IPS-15b (cell line): ENCODE results near the gene TRIOBP.
"Not testable (repeated sequence)": the region's sequence is repeated elsewhere in the genome, so short reads cannot be mapped to it uniquely, and the experiment has no call there.

Source experiments
- H3K27me3 ChIP-seq: one replicate; pipeline ENCODE4 v1.6.1; 2013; ENCODE audit warnings: low read length; ENCODE audit not compliant: control insufficient read depth, insufficient read depth
- H3K36me3 ChIP-seq: one replicate; pipeline ENCODE4 v1.6.1; 2013; ENCODE audit warnings: low read length; ENCODE audit not compliant: control insufficient read depth, insufficient read depth
- H3K4me1 ChIP-seq: one replicate; pipeline ENCODE4 v1.6.1; 2013; ENCODE audit warnings: mild to moderate bottlenecking, low read length; ENCODE audit not compliant: control insufficient read depth, insufficient read depth
- H3K4me3 ChIP-seq: one replicate; pipeline ENCODE4 v1.5.1; 2013; ENCODE audit warnings: low read depth, low read length
- H3K9ac ChIP-seq: one replicate; pipeline ENCODE4 v1.6.1; 2013; ENCODE audit warnings: low read depth, mild to moderate bottlenecking, low read length
- H3K9me3 ChIP-seq: one replicate; pipeline ENCODE4 v1.6.1; 2013; ENCODE audit warnings: mild to moderate bottlenecking, low read length; ENCODE audit not compliant: control insufficient read depth, insufficient read depth

Gene TRIOBP

DNA sequence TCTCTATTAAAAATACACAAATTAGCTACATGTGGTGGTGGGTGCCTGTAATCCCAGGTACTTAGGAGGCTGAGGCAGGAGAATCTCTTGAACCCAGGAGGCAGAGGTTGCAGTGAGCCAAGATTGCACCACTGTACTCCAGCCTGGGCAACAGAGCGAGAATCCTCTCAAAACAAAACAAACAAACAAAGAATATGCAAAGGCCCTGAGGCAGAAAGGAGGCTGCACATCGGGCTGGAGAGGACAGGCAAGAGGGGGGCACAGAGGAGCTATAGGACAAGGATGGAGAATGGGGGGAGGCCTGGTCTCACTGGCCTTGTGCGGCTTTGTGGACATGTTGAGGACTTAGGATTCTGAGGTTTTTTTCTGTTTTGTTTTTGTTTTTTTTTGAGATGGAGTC is 8.4 kb downstream of the TRIOBP start:
- Histone ChIP-seq H3K9ac (no peak overlapping the region), H3K27me3 (no peaks in the 10 kb centered on the region), H3K4me1 (no peaks in the 10 kb centered on the region), H3K4me3 (no peak overlapping the region), H3K9me3 (no peaks in the 10 kb centered on the region), H3K36me3 (peaks cover 22% of the 10 kb centered on the region)

DNA sequence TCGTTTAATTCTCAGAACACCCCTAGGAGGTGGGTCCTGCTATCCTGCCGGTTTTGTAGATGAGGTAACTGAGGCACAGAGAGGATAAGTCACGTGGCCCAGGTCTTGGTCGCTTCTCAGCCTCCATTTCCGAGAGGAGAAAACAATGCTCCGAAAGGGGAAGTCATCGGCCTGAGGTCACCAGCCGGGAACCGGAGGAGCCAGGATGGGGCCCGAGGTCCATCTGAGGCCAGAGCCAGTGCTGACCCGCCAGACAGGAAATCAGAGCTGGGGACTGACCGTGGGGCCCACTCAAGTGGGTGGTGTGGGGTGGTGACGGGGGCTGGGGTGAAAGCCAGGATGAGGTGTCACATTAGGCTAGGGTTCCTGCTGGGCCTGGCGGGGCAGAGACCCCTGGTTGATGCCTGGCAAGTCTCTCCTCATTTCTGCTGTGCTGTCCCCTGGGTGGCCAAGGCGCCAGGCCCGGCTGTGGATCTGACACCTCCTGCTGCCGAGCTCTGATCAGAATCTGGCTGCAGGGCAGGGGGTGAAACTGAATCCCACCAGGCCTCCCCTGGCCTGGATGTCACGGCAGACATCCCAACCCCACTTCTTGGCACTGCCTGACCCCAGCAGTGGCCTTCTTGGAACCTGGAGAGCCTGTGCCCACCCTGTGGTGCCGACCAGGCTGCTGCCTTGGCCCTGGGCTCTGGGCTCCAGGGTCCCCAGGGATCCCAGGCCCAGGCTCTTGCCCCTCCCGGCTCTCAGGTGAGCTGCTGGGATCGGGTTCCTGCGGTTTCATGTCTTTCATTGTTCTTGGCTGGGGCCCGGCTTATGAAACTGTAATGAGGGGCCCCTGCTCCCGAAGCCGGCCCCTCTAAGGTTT is 12.0 kb downstream of the TRIOBP start:
- no peaks in the 10 kb centered on the region for H3K9me3 ChIP-seq
- no peak overlapping the region for H3K4me3 ChIP-seq
- H3K27me3 ChIP-seq = no peaks in the 10 kb centered on the region
- peaks cover 14% of the 10 kb centered on the region for H3K36me3 ChIP-seq
- no peaks in the 10 kb centered on the region for H3K4me1 ChIP-seq
- no peak overlapping the region for H3K9ac ChIP-seq

DNA sequence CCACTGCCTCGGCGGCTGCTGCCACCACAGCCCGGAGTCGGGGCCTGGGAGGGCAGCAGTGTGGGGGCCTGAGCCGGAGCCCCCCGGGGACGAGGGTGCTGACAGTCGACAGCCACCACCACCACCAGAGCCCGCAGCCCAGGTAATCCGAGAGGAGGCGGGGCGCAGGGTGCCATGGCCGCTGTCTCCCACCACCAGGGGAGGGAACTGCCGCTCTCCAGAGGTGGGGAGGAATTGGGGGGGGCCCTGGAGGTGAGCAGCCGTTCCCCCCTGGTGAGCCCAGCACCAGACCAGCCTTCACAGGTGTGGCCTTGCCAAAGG is 12.6 kb downstream of the TRIOBP start:
- Histone ChIP-seq H3K9ac (no peak overlapping the region), H3K4me3 (no peak overlapping the region), H3K9me3 (no peaks in the 10 kb centered on the region), H3K27me3 (no peaks in the 10 kb centered on the region), H3K36me3 (peaks cover 14% of the 10 kb centered on the region), H3K4me1 (no peaks in the 10 kb centered on the region)

DNA sequence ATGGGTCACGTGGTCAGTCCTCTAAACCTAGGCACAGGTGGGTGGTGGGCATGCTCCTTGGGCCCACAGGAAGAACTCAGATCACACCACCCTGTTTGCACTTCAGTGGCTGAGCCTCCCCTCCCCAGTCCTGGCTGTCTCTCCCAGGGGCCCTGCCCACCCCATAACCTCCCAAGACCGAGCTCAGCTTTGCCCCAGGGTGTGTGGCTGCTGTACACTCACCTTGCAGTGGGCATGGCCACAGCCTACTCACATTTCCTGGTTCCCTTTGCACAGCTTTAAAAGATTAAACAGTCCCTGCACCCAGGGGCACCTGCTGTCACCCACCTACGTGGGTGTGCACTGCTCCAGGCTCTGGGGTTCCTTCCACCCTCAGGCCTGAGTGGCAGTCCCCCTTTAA is 13.8 kb downstream of the TRIOBP start:
- no peaks in the 10 kb centered on the region for H3K4me1 ChIP-seq
- H3K27me3 ChIP-seq = no peaks in the 10 kb centered on the region
- H3K9me3 ChIP-seq = no peaks in the 10 kb centered on the region
- H3K4me3 ChIP-seq = no peak overlapping the region
- no peak overlapping the region for H3K9ac ChIP-seq
- H3K36me3 ChIP-seq = peaks cover 14% of the 10 kb centered on the region

DNA sequence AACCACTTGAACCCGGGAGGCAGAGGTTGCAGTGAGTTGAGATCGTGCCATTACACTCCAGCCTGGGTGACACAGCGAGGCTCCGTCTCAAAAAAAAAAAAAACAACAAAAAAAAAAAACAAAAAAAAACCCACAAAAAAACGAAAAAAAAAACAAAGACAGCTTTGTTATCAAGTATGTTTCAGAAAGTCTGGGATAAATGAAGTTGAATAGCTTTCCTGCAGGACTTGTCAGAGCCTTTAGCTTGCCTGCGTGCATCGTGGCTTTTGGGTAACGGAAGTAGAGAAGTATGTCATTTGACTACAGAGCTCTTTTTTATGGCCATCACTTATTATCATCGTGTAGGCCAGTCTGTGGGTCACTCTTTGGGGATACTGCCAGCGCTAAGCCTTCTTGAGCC is 14.6 kb downstream of the TRIOBP start:
- no peak overlapping the region for H3K9ac ChIP-seq
- H3K9me3 ChIP-seq = no peaks in the 10 kb centered on the region
- no peaks in the 10 kb centered on the region for H3K27me3 ChIP-seq
- H3K4me1 ChIP-seq = no peaks in the 10 kb centered on the region
- H3K36me3 ChIP-seq = peaks cover 8% of the 10 kb centered on the region
- no peak overlapping the region for H3K4me3 ChIP-seq

DNA sequence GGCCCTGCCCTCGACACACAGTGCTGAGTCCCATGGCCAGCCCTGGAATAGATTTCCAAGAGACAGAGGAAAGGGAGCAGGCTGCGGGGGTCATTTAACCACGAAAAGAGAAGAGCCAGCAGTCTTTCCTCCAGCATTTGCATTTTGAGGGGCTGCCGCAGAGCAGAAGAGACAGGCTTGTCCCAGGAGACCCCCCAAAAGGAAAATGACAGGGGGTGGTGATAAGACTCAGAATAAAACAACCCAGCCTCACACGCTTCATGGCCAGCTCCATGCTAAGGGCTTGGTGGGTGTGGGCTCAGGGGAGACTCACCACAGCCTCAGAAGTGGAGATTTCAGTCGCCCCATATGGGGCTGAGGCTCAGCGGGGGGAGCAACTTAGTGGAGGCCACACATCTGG is 16.9 kb downstream of the TRIOBP start:
- Histone ChIP-seq H3K9ac (no peak overlapping the region), H3K36me3 (peaks cover 11% of the 10 kb centered on the region)

DNA sequence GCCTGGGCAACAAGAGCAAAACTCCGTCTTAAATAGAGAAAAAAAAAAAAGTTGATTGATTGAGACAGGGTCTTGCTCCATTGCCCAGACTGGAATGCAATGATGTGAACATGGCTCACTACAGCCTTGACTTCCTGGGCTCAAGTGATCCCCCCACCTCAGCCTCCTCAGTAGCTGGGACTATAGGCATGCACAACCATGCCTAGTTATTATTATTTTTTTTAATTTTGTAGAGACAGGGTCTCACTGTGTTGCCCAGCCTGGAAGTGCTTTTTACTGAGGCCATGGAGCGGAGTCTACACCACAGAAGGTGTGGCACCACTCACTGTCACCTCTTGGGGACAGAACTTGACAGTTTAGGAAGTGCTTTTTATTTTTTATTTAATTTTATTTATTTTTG is 17.8 kb downstream of the TRIOBP start:
- H3K36me3 ChIP-seq = peaks cover 9% of the 10 kb centered on the region
- no peak overlapping the region for H3K9ac ChIP-seq
- H3K9me3 ChIP-seq = no peaks in the 10 kb centered on the region
- no peak overlapping the region for H3K4me3 ChIP-seq
- H3K4me1 ChIP-seq = no peaks in the 10 kb centered on the region
- no peaks in the 10 kb centered on the region for H3K27me3 ChIP-seq

More for the DNA sequence above, 16.9 kb downstream of the TRIOBP start:
- no peak overlapping the region for H3K4me3 ChIP-seq
- H3K27me3 ChIP-seq = no peaks in the 10 kb centered on the region
- no peaks in the 10 kb centered on the region for H3K4me1 ChIP-seq
- no peaks in the 10 kb centered on the region for H3K9me3 ChIP-seq

DNA sequence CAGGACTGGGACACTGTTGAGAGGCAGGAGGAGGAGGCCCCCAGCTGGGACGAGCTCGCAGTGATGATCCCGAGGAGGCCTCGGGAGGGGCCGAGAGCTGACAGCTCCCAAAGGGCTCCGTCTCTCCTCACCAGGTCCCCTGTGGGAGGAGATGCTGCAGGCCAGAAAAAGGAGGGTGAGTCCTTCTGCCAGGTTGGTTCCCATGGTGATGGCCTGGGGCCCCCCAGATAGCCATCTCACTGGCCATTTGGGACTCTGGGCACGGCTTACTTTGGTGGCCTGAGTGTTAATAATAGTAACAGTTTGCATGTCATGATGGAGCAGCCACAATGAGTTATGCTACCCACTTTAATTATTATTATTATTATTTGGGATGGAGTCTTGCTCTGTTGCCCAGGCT is 18.9 kb downstream of the TRIOBP start:
- no peak overlapping the region for H3K9ac ChIP-seq
- H3K36me3 ChIP-seq = peaks cover 4% of the 10 kb centered on the region

DNA sequence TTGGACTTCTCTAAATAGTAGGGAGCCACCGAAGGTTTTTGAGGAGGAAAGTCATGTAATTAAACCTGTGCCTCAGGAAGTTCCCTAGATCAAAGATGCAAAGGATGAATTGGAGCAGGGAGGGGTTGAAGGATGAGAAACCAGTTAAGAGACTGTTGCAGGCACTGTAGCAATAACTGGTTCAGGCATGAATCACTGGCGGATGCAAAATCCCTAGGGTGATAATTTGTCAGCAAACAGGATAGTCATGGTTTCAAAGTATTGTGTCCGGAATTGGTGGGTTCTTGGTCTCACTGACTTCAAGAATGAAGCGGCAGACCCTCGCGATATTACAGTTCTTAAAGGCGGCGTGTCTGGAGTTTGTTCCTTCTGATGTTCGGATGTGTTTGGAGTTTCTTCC is 19.9 kb downstream of the TRIOBP start:
- H3K36me3 ChIP-seq = peaks cover 6% of the 10 kb centered on the region
- H3K9me3 ChIP-seq = no peaks in the 10 kb centered on the region
- H3K27me3 ChIP-seq = no peaks in the 10 kb centered on the region
- H3K9ac ChIP-seq = no peak overlapping the region
- no peak overlapping the region for H3K4me3 ChIP-seq
- H3K4me1 ChIP-seq = no peaks in the 10 kb centered on the region

More for the DNA sequence above, 18.9 kb downstream of the TRIOBP start:
- Histone ChIP-seq H3K4me1 (no peaks in the 10 kb centered on the region), H3K4me3 (no peak overlapping the region), H3K27me3 (no peaks in the 10 kb centered on the region), H3K9me3 (no peaks in the 10 kb centered on the region)

DNA sequence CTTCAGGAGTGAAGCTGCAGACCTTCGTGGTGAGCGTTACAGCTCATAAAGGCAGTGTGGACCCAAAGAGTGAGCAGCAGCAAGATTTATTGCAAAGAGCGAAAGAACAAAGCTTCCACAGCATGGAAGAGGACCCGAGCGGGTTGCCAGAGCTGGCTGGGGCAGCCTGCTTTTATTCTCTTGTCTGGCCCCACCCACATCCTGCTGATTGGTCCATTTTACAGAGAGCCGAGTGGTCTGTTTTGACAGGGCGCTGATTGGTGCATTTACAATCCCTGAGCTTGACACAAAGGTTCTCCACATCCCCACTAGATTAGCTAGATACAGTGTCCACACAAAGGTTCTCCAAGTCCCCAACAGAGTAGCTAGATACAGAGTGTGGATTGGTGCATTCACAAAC is 20.4 kb downstream of the TRIOBP start:
- not testable (repeated sequence) for H3K4me3 ChIP-seq, H3K27me3 ChIP-seq, H3K9ac ChIP-seq, H3K4me1 ChIP-seq, H3K36me3 ChIP-seq, H3K9me3 ChIP-seq

DNA sequence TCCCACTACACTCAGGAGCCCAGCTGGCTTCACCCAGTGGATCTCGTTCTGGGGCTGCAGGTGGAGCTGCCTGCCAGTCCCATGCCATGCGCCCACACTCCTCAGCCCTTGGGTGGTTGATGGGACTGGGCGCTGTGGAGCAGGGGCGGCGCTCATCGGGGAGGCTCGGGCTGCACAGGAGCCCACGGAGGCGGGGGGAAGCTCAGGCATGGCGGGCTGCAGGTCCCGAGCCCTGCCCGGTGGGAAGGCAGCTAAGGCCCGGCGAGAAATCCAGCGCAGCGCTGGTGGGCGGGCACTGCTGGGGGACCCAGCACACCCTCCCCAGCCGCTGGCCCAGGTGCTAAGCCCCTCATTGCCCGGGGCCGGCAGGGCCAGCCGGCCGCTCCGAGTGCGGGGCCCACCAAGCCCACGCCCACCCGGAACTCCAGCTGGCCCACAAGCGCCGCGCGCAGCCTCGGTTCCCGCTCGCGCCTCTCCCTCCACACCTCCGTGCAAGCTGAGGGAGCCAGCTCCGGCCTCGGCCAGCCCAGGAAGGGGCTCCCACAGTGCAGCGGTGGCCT is 21.0 kb downstream of the TRIOBP start:
- not testable (repeated sequence) for H3K4me3 ChIP-seq, H3K27me3 ChIP-seq, H3K9ac ChIP-seq, H3K36me3 ChIP-seq, H3K4me1 ChIP-seq, H3K9me3 ChIP-seq

DNA sequence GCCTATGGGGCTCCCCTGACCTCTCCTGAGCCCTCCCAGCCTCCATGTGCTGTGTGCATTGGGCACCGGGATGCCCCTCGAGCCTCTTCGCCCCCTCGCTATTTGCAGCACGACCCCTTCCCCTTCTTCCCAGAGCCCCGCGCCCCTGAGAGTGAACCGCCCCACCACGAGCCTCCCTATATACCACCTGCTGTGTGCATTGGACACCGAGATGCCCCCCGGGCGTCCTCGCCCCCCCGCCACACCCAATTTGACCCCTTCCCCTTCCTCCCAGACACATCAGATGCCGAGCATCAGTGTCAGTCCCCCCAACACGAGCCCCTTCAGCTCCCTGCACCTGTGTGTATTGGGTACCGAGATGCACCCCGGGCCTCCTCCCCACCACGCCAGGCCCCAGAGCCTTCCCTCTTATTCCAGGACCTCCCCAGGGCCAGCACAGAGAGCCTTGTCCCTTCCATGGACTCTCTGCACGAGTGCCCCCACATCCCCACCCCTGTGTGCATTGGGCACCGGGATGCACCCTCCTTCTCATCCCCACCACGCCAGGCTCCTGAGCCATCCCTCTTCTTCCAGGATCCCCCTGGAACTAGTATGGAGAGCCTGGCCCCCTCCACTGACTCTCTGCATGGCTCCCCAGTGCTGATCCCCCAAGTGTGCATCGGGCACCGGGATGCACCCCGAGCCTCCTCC is 28.8 kb downstream of the TRIOBP start:
- H3K4me1 ChIP-seq = no peaks in the 10 kb centered on the region
- no peak overlapping the region for H3K4me3 ChIP-seq
- no peak overlapping the region for H3K9ac ChIP-seq
- H3K27me3 ChIP-seq = no peaks in the 10 kb centered on the region
- no peaks in the 10 kb centered on the region for H3K9me3 ChIP-seq
- H3K36me3 ChIP-seq = peaks cover 10% of the 10 kb centered on the region
